ENCODE measurements around the gene LZIC. TPM values are rescaled to one million over a fixed set of nuclear protein-coding genes. Genes with fewer than 3 reads are reported as not detected.

LZIC gene
- total RNA-seq, 2 experiments from 2014 or later, result 23.9 to 24.2 TPM

DNA sequence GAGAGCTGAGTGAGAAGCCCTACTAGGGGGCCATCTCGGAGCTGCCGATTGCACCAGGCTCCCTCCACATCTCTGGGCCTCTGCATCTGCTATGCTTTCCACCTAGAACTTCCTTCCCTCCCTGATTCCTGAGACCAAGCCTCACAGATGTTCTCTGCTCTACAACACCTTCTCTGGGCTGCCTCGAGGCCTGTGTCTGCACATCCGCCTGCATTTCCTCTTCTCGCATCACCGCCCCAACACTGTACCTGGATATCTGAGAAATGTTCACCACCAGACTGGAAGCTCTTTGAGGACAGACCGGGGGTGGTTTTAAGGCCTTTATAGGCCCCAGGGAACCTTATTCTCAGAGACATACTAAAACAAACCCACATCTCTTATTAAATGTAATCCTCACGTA is 53.8 kb downstream of the LZIC start:
- DNase-seq (no peak), ATAC-seq (no peak)
- Mint-ChIP-seq H3K27ac (no peak overlapping the region), H3K27me3 (no peaks in the 10 kb centered on the region), H3K9me3 (no peaks in the 10 kb centered on the region), H3K4me3 (no peak overlapping the region), H3K4me1 (ENCODE audit: low read depth) (peaks cover 14% of the 10 kb centered on the region), H3K36me3 (ENCODE audit: low read depth) (no peaks in the 10 kb centered on the region)
- intact Hi-C loops (cut with micrococcal nuclease), result no loop called here
- POLR2A ChIA-PET, result interaction anchor here (0.9 to 1.5 kb wide), 2 partner anchors 11 to 105 kb away, joined by 3 read pairs; no protein-coding TSS in a partner anchor
- TF ChIP-seq, protein P1, sequence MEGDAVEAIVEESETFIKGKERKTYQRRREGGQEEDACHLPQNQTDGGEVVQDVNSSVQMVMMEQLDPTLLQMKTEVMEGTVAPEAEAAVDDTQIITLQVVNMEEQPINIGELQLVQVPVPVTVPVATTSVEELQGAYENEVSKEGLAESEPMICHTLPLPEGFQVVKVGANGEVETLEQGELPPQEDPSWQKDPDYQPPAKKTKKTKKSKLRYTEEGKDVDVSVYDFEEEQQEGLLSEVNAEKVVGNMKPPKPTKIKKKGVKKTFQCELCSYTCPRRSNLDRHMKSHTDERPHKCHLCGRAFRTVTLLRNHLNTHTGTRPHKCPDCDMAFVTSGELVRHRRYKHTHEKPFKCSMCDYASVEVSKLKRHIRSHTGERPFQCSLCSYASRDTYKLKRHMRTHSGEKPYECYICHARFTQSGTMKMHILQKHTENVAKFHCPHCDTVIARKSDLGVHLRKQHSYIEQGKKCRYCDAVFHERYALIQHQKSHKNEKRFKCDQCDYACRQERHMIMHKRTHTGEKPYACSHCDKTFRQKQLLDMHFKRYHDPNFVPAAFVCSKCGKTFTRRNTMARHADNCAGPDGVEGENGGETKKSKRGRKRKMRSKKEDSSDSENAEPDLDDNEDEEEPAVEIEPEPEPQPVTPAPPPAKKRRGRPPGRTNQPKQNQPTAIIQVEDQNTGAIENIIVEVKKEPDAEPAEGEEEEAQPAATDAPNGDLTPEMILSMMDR (IDR thresholded peaks at IDR 0.05), result no peak
- CTCF ChIA-PET, result interaction anchor here (0.9 to 1.4 kb wide), 2 partner anchors 14 to 29 kb away, joined by 3 to 4 read pairs; no protein-coding TSS in a partner anchor

DNA sequence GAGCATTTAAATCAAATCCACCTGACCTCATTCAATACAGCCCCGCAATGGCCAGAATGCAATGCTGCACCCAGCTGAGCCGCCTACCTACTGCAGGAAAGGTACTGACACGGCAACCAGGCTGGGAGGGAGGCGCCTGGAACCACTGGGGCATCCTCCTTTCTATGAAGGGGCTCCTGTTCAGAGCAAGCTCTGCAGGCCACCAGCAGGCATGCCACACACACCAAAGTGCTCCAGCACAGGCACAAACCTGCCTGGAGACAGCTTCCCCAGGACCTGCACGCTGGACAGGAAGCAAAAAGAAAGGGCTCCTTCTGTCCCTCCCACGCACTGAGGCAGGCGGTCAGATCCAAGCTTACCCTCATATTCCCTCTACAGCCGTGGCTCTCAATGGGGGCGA is 54.3 kb downstream of the LZIC start:
- DNase-seq, result no peak
- intact Hi-C loops (cut with micrococcal nuclease), result no loop called here
- no peaks in the 10 kb centered on the region for H3K9me3 Mint-ChIP-seq
- no peaks in the 10 kb centered on the region for H3K27me3 Mint-ChIP-seq
- H3K4me3 Mint-ChIP-seq, result no peak overlapping the region
- POLR2A ChIA-PET, result interaction anchor here (0.9 to 1.5 kb wide), 2 partner anchors 11 to 104 kb away, joined by 3 read pairs; no protein-coding TSS in a partner anchor
- TF ChIP-seq, protein P1 (IDR thresholded peaks at IDR 0.05), result no peak
- no peak for ATAC-seq
- no peaks in the 10 kb centered on the region for H3K36me3 Mint-ChIP-seq (ENCODE audit: low read depth)
- CTCF ChIA-PET, result interaction anchor here (0.9 kb wide), 1 partner anchor 13 kb away, joined by 3 read pairs; no protein-coding TSS in a partner anchor
- H3K27ac Mint-ChIP-seq, result no peak overlapping the region
- H3K4me1 Mint-ChIP-seq (ENCODE audit: low read depth), result peaks cover 11% of the 10 kb centered on the region

GRCh38 chr1:9887070-9887469 is 56.1 kb downstream of the LZIC start:
- Mint-ChIP-seq H3K4me3 (no peak overlapping the region), H3K4me1 (ENCODE audit: low read depth) (peaks cover 11% of the 10 kb centered on the region), H3K36me3 (ENCODE audit: low read depth) (no peaks in the 10 kb centered on the region), H3K9me3 (no peaks in the 10 kb centered on the region), H3K27ac (no peak overlapping the region), H3K27me3 (no peaks in the 10 kb centered on the region)
- intact Hi-C loops (cut with micrococcal nuclease), result no loop called here
- DNase-seq, result no peak
- no peak for ATAC-seq
- ChIA-PET POLR2A (interaction anchor here (1.0 kb wide), 1 partner anchor 14 kb away, joined by 3 read pairs; no protein-coding TSS in a partner anchor), CTCF (interaction anchor here (1.0 to 1.7 kb wide), 3 partner anchors 9 to 261 kb away, joined by 3 to 4 read pairs (median 3); partner anchors contain the start of genes LZIC and NMNAT1)
- TF ChIP-seq, protein P1 (IDR thresholded peaks at IDR 0.05), result no peak

GRCh38 chr1:9886092-9886742 is 57.0 kb downstream of the LZIC start:
- intact Hi-C loops (cut with micrococcal nuclease), result no loop called here

More at GRCh38 chr1:9886092-9886742, 57.0 kb downstream of the LZIC start:
- Mint-ChIP-seq H3K36me3 (ENCODE audit: low read depth) (no peaks in the 10 kb centered on the region), H3K27me3 (no peaks in the 10 kb centered on the region), H3K27ac (no peak overlapping the region), H3K4me1 (ENCODE audit: low read depth) (peaks cover 17% of the 10 kb centered on the region), H3K4me3 (no peak overlapping the region), H3K9me3 (no peaks in the 10 kb centered on the region)
- ATAC-seq (no peak), DNase-seq (no peak)
- POLR2A ChIA-PET, result interaction anchor here (0.8 to 1.0 kb wide), 2 partner anchors 13 to 564 kb away, joined by 3 read pairs; partner anchors contain the start of gene CORT
- CTCF ChIA-PET, result interaction anchor here (1.0 to 1.8 kb wide), 4 partner anchors 9 to 260 kb away, joined by 3 to 6 read pairs (median 4); partner anchors contain the start of genes LZIC and NMNAT1
- TF ChIP-seq, protein P1 (IDR thresholded peaks at IDR 0.05), result no peak

Data from activated CD8-positive, alpha-beta T cell treated with anti-CD3 and anti-CD28 coated beads for 36 hours (primary cell).